Pulmonary artery endothelial cell (primary cell): ENCODE data around the gene TAC4. TPM values are rescaled to one million over a fixed set of nuclear protein-coding genes. Genes with fewer than 3 reads are reported as not detected.

Source experiments
- DNase-seq: peaks from one replicate; pipeline ENCODE4 v3.0.0-alpha.2; 2011; ENCODE audit warnings: low read depth, low spot score
- total RNA-seq: library from RNA; depleted of rRNA; stranded (reverse); fragments of >200 nt; gene quantifications from 2 replicates; pipeline ENCODE4 v1.2.3, GENCODE V29; 2014

The TAC4 gene
- total RNA-seq, 1 donor from 2014 or later: not detected

DNA sequence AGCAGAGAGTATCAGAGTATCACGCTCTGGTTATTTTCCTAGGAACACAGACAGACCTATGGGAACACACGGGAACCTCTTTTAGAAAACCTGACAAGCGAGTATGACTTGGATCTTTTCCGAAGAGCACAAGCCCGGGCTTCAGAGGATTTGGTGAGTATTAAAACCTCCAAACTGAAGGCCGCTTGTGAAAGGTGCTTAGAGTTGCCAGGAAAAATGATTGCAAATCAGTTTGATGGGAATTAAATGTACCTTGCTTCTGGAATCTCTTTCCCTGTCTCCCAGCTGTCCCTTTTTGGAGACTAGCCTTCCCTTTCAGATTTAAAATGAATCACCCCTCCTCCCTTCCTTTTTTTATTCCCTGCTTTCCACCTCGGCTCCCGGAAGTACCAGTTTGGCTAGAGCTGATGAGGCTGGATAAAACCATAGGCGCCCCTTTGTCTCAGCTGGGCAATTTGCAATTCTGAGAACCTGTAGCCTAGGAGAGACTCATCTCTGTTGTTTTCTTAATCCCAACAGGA, 32.0 kb downstream of the TAC4 start:
- DNase-seq: no peak

DNA sequence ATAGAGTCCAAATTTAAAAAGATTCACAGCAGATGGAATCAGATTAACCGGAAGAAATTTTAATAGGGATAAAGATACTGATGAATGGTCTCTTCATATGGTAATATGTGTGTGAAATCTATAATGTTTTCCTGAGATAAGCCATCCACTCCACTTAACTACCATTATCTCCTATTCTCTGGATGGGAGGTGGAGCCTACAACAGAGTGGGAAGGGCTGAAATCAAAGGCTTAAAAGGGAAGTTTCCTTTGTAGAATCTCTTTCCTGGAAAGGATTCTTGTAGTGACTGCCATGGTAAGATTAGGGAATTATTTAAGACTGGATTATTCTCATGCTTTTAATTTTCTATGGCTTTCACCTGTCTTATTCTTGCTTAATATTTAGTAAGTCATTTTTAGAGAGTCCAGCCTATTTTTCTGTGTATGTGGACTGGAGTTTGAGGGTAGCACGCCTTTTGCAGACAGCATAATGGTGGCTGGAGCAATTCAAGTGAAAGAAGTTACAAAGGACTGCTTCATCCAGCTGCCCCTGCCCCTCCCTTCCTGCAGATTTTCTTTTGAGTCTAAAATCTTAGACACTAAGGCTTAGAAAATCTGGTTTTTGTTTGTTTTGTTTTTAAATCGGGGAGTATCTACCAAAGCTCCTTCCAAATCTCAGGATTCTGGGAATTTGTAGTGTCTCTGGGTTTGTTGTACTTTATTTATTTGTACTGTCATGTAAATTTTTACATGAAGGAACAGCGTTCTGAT, 32.9 kb downstream of the TAC4 start:
- DNase-seq: no peak

DNA sequence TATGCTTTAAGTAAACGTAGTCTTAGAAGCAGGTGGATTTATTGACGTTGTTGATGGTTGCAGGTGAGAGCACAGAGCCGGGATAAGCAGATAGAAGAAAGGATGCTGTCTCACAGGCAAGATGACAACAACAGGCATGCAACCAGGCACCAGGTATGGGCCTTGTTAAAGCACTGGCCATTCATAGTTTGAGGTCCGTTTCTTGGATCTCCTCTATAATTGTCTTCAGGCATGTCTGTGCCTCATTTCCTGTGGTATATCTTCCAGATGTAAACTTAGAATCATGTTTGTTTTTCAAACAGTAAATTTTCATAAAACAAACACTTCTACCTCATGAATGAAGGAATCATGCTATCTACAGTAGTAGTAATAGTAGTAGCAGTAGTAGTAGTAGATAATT, 38.8 kb downstream of the TAC4 start:
- DNase-seq: no peak

DNA sequence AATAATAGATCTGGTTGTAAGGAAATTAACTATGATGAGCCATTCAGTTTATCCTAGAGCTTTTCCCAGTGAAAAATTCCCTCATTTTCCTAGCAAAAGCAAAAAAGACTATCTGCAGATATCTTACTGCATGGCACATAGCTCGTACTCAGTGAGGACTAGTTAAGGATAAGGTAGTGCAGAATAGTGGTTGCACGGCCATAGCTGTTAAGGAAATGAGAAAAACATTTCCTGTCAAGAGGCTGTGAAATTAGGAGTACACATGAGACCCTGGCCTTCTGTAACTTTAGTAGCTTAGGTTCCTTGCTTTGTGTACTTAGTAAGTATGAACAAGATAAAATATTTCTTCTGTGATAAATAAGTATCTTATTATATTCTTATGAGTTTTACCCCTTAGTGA, 49.1 kb downstream of the TAC4 start:
- no peak for DNase-seq

DNA sequence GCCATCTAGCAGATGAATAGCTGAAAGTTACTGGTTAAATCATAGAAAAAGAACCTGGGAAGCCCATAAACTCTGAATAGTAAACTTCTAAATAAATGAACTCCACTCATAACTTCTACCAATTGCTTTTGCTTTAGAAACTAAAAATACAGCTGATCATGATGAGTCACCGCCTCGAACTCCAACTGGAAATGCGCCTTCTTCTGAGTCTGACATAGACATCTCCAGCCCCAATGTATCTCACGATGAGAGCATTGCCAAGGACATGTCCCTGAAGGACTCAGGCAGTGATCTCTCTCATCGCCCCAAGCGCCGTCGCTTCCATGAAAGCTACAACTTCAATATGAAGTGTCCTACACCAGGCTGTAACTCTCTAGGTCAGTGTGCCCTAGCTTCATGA, 49.7 kb downstream of the TAC4 start:
- no peak for DNase-seq

DNA sequence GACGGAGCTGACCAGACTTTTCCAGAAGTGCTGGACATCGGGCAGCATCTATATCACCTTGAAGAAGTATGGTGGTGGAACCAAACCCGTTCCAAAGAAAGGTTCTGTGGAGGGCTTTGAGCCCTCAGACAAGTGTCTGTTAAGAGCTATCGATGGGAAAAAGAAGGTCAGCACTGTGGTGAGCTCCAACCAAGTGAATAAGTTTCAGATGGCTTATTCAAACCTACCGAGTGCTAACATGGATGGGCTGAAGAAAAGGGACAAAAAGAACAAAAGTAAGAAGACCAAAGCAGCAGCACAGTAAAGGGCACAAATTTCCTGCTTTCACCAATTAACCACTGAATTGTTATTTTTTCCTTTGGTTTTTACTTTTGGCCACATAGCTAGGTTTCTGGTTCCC, 52.5 kb downstream of the TAC4 start:
- DNase-seq: no peak

DNA sequence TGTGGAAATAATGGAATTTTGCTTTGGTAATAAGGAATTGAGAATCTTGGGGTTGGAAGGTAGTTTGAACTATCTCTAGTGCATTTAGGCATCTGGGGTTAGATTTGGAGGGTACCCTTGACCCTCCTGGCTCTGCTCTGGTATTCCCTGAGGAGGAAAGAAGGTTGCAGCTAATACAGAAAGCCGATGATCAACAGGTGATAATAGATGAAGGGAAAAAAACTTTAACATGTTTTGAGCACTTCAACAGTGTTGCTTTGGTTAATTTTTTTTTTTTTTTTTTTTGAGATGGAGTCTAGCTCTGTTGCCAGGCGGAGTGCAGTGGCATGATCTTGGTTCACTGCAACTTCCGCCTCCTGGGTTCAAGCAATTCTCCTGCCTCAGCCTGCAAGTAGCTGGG, 54.6 kb downstream of the TAC4 start:
- DNase-seq: no peak

DNA sequence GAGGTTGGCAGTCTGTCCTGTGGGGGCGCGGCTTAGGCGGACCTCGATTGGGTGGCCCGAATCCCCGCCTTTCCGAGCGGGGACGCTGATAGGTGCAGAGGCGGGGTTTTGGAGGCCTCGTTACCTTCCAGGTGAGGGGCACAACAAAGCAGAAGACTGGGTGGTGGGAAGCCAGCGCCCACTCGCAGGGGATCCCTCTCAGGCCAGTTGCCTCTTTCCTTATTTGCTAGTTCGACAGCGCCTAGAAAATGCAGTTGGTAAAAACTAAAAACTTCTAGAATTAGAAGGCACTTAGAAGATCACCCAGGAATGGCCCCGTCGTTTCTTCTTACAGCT, 58.7 kb downstream of the TAC4 start:
- DNase-seq: no peak

DNA sequence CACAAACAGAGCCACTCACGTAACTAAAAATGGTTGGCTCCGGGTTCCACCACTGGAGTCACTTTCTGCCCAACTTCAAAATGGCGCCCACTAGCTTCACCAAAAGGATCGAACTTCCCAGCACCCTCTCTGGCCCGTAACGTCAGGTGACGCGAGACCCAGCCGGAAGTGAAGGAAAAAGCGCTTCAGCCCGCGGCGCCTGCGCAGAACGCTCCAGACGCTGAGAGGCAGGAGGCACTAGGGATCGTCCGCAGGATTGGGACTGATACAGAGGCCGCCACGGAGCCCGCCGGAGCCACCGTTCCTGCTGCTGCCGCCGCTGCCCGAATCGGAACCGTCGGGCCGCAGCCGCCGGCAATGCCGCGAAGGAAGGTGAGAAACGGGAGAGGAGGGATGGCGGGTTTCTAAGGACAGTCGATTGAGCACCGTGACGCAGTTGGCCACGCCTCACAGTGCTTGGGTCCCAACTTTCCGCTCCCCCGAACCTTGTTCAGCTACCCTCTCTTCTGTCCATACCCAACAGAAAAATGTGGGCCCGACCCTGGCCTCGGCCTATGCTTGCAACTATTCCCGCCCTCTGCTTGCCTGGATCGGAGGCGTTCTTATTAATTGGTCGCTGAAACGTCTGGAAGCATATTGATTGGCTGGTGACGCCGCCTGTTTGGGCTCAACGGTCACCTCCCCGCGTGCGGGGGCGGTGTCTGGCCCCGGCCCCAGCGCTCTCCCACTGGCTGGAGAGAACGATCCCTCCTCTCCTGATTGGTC, 59.2 kb downstream of the TAC4 start, which contains the start of gene KAT7:
KAT7 (plus strand) TSS at position 204 of the 765 bp plus-strand sequence; CDS start at position 358, 154 bp downstream.
- peak; percentile 99 for DNase-seq

Other genes starting within 250 kb of the TAC4 start
- gene SPOP, start 170.0 kb downstream of the TAC4 start, total RNA-seq: 107 and 174 TPM in 2 replicates
- gene SLC35B1, start 140.1 kb downstream of the TAC4 start, total RNA-seq: 72.2 and 93.6 TPM in 2 replicates
- 3.6 and 6.9 TPM in 2 replicates for gene FAM117A, start 83.9 kb downstream of the TAC4 start, total RNA-seq
- gene KAT7, start 59.4 kb downstream of the TAC4 start, total RNA-seq: 40.4 and 60.9 TPM in 2 replicates
- not detected in 2 replicates for gene DLX4, start 121.1 kb upstream of the TAC4 start, total RNA-seq
- not detected in 2 replicates for gene DLX3, start 147.2 kb upstream of the TAC4 start, total RNA-seq
- gene ITGA3, start 208.0 kb upstream of the TAC4 start, total RNA-seq: 77.7 and 101 TPM in 2 replicates
- gene PDK2, start 247.3 kb upstream of the TAC4 start, total RNA-seq: 7.8 and 11.2 TPM in 2 replicates